Mesothelial cell of epicardium (in vitro differentiated cells): Measurements from ENCODE around the gene USP13. TPM values are rescaled to one million over a fixed set of nuclear protein-coding genes. Genes with fewer than 3 reads are reported as not detected.

Source experiments
- DNase-seq, 2 experiments: peaks; one replicate each; pipeline ENCODE4 v3.0.0; 2021; ENCODE audit warnings: low spot score in 2 of 2; ENCODE audit not compliant: unreplicated experiment in 2 of 2
- H3K27ac Mint-ChIP-seq: 2 replicates; pipeline ENCODE4 v1.8.0; 2021; ENCODE audit warnings: mixed read lengths
- H3K27me3 Mint-ChIP-seq: 2 replicates; pipeline ENCODE4 v1.8.0; 2021; ENCODE audit warnings: low read depth, mixed read lengths
- H3K36me3 Mint-ChIP-seq: 2 replicates; pipeline ENCODE4 v1.8.0; 2021; ENCODE audit warnings: mixed read lengths
- H3K4me1 Mint-ChIP-seq: 2 replicates; pipeline ENCODE4 v1.8.0; 2021; ENCODE audit warnings: mixed read lengths
- H3K4me3 Mint-ChIP-seq: 2 replicates; pipeline ENCODE4 v1.8.0; 2021; ENCODE audit warnings: mild to moderate bottlenecking, moderate library complexity, mixed read lengths
- H3K9me3 Mint-ChIP-seq: 2 replicates; pipeline ENCODE4 v1.8.0; 2021; ENCODE audit warnings: mixed read lengths
- total RNA-seq: library from RNA; stranded (reverse); gene quantifications from 3 replicates; pipeline ENCODE4 v1.2.1, GENCODE V29; 2021
- TF ChIP-seq, protein P1 (sequence below): fragments of 200-600 bp; sonication (generic); IDR thresholded peaks from one replicate; pipeline ENCODE4 v1.5.0; 2021; ENCODE audit warnings: antibody characterized with exemption; ENCODE audit not compliant: unreplicated experiment

Gene USP13
- total RNA-seq, 1 donor from 2014 or later: 11.3 TPM

- TF ChIP-seq, protein P1, sequence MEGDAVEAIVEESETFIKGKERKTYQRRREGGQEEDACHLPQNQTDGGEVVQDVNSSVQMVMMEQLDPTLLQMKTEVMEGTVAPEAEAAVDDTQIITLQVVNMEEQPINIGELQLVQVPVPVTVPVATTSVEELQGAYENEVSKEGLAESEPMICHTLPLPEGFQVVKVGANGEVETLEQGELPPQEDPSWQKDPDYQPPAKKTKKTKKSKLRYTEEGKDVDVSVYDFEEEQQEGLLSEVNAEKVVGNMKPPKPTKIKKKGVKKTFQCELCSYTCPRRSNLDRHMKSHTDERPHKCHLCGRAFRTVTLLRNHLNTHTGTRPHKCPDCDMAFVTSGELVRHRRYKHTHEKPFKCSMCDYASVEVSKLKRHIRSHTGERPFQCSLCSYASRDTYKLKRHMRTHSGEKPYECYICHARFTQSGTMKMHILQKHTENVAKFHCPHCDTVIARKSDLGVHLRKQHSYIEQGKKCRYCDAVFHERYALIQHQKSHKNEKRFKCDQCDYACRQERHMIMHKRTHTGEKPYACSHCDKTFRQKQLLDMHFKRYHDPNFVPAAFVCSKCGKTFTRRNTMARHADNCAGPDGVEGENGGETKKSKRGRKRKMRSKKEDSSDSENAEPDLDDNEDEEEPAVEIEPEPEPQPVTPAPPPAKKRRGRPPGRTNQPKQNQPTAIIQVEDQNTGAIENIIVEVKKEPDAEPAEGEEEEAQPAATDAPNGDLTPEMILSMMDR: no peak
- Mint-ChIP-seq H3K9me3 (no peaks in the 10 kb centered on the region), H3K36me3 (no peaks in the 10 kb centered on the region), H3K27ac (no peak overlapping the region), H3K27me3 (no peaks in the 10 kb centered on the region), H3K4me3 (no peak overlapping the region), H3K4me1 (peaks cover 12% of the 10 kb centered on the region)
- DNase-seq: no peak
Observed at GRCh38 chr3:179660872-179661271, 8.0 kb downstream of the USP13 start.

GRCh38 chr3:179661777-179662176, 8.9 kb downstream of the USP13 start:
- Mint-ChIP-seq H3K4me1 (peaks cover 15% of the 10 kb centered on the region), H3K27ac (no peak overlapping the region), H3K4me3 (no peak overlapping the region), H3K36me3 (no peaks in the 10 kb centered on the region), H3K9me3 (no peaks in the 10 kb centered on the region), H3K27me3 (no peaks in the 10 kb centered on the region)
- TF ChIP-seq, protein P1: no peak
- DNase-seq: no peak

DNA sequence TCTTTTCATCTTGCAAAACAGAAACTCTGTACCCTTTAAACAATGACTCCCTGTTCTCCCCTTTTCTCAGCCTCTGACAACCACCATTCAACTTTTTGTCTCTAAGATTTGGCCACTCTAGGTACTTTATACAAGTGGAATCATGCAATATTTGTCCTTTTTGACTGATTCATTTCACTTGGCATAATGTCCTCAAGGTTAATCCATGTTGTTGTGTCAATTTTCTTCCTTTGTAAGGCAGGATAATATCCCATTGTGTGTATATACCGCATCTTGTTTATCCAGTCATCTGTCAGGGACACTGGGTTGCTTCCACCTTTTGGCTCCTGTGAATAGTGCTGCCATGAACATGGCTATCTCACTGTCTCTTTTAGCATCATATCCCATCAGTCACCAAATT, 10.3 kb downstream of the USP13 start:
- no peak for DNase-seq
- Mint-ChIP-seq H3K27ac (no peak overlapping the region), H3K36me3 (no peaks in the 10 kb centered on the region), H3K27me3 (no peaks in the 10 kb centered on the region), H3K4me1 (peaks cover 17% of the 10 kb centered on the region), H3K9me3 (no peaks in the 10 kb centered on the region), H3K4me3 (no peak overlapping the region)
- TF ChIP-seq, protein P1: no peak

- Mint-ChIP-seq H3K36me3 (no peaks in the 10 kb centered on the region), H3K4me1 (peaks cover 16% of the 10 kb centered on the region), H3K9me3 (no peaks in the 10 kb centered on the region), H3K27me3 (no peaks in the 10 kb centered on the region), H3K27ac (no peak overlapping the region), H3K4me3 (no peak overlapping the region)
- no peak for DNase-seq
- TF ChIP-seq, protein P1: no peak
Observed at GRCh38 chr3:179666030-179666429, 13.2 kb downstream of the USP13 start.

DNA sequence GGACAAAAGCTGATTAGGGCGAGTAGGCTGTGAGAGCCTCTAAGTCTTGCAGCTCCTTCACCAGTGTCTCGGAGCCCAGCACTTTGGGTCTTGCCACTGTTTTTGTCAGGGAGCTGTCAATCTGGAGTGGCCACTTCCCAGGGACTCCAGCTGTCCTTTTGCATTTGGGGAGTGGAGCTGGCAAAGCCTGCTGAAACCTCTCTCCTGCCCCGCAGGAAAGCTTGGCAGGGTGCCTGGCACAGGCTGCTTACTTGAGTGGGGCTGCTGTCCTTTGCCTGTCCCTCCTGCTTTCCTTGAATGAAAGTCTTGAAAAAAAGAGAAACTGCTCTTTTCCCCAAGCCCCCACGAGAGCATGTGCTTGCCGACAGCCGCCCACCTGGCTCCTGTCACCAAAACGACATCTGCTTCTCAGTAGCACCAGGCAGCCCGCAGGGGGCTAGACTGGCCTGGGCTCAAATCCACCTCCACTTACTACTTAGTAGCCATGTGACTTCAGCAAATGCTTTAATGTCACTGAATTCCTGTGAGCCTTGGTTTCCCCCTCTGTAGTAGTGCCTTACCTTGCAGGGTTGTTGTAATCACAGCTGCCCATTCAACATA, 13.7 kb downstream of the USP13 start:
- Mint-ChIP-seq H3K4me1 (peaks cover 16% of the 10 kb centered on the region), H3K4me3 (no peak overlapping the region), H3K27ac (no peak overlapping the region), H3K9me3 (peaks cover under 1% of the 10 kb centered on the region), H3K27me3 (no peaks in the 10 kb centered on the region), H3K36me3 (no peaks in the 10 kb centered on the region)
- TF ChIP-seq, protein P1: no peak
- DNase-seq: no peak

- TF ChIP-seq, protein P1: no peak
- H3K9me3 Mint-ChIP-seq: peaks cover 4% of the 10 kb centered on the region
- DNase-seq: no peak
- no peaks in the 10 kb centered on the region for H3K36me3 Mint-ChIP-seq
- H3K27ac Mint-ChIP-seq: no peak overlapping the region
- H3K4me3 Mint-ChIP-seq: no peak overlapping the region
- peaks cover 22% of the 10 kb centered on the region for H3K4me1 Mint-ChIP-seq
- H3K27me3 Mint-ChIP-seq: no peaks in the 10 kb centered on the region
Observed at GRCh38 chr3:179668429-179668828, 15.6 kb downstream of the USP13 start.
